Measurements from ENCODE around the gene ZNF480. TPM values are rescaled to one million over a fixed set of nuclear protein-coding genes. Genes with fewer than 3 reads are reported as not detected.

The ZNF480 gene
- total and polyA plus RNA-seq, 2 of the 8 experiments (the other 6 are each of a cell fraction or from before 2014, with no cell fraction given): 3.4 to 32.9 TPM

GRCh38 chr19:52369559-52370340 is 72.8 kb downstream of the ZNF480 start, which contains the start of gene ZNF880 (continued):
- TF ChIP-seq KDM4A (IDR thresholded peaks at IDR 0.05; ENCODE audit: low read depth, low read length, severe bottlenecking) (peak; percentile 82), POU5F1 (IDR thresholded peaks at IDR 0.05; ENCODE audit: low read depth, low read length) (no peak), SP4 (IDR thresholded peaks at IDR 0.05; ENCODE audit: low read length) (no peak), SUZ12 (IDR thresholded peaks at IDR 0.05; ENCODE audit: low read length) (no peak), NANOG (IDR thresholded peaks at IDR 0.05; ENCODE audit: insufficient read depth, low read depth, low read length, poor library complexity, severe bottlenecking) (no peak), SIX5 (IDR thresholded peaks at IDR 0.05; ENCODE audit: low read depth, low read length) (no peak), SP1 (IDR thresholded peaks at IDR 0.05; ENCODE audit: low read depth, low read length) (peak; percentile 2; the same call in 1 of the 2 replicates), POLR2AphosphoS5 (IDR thresholded peaks at IDR 0.05; ENCODE audit: low read depth, low read length) (peak; percentile 90), POLR2A (IDR thresholded peaks at IDR 0.05; ENCODE audit: control extremely low read depth in 1 of 2, low read depth in 2 of 2, low read length in 2 of 2) (peak; percentile 62 to 95), SIN3A (conservative IDR thresholded peaks at IDR 0.05 in 1 of 2, IDR thresholded peaks at IDR 0.05 in 1 of 2; ENCODE audit: low read depth in 1 of 2, low read length in 2 of 2) (peak; percentile 43 to 75; a peak in 1 of 4 replicates), ATF2 (IDR thresholded peaks at IDR 0.05; ENCODE audit: low read length) (no peak), EZH2 (IDR thresholded peaks at IDR 0.05; ENCODE audit: low read depth, low read length, severe bottlenecking) (no peak), CREB1 (IDR thresholded peaks at IDR 0.05) (peak; percentile 28; the same call in 1 of the 2 replicates), TBP (IDR thresholded peaks at IDR 0.05; ENCODE audit: low read depth, low read length) (peak; percentile 9; the same call in 1 of the 2 replicates), NRF1 (IDR thresholded peaks at IDR 0.05; ENCODE audit: low read depth, low read length) (peak; percentile 29), ASH2L (IDR thresholded peaks at IDR 0.05; ENCODE audit: low read length) (peak; percentile 78)
- TF ChIP-seq, protein P1, sequence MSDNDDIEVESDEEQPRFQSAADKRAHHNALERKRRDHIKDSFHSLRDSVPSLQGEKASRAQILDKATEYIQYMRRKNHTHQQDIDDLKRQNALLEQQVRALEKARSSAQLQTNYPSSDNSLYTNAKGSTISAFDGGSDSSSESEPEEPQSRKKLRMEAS (IDR thresholded peaks at IDR 0.05): peak; percentile 81

Measured in H1 (cell line).